HepG2 (cell line): ENCODE data around the gene EEA1. TPM values are rescaled to one million over a fixed set of nuclear protein-coding genes. Genes with fewer than 3 reads are reported as not detected.
A peak's percentile ranks its signal among the peaks of the same experiment; 100 is the strongest.

Experiments
- BHLHE40 ChIP-seq: IDR thresholded peaks from 2 replicates; pipeline ENCODE4 v1.6.1; 2011; ENCODE audit warnings: low read length, improper control_type of control experiment
- CBX5 ChIP-seq: sonication (generic); formaldehyde crosslinking; IDR thresholded peaks from 2 replicates; pipeline ENCODE4 v1.4.0; 2020; ENCODE audit warnings: missing genetic modification reagents, borderline replicate concordance
- CHD4 ChIP-seq: fragments of 200-600 bp; sonication (generic); IDR thresholded peaks from 2 replicates; pipeline ENCODE4 v1.7.0; 2017; ENCODE audit warnings: mild to moderate bottlenecking, low read length, borderline replicate concordance
- ETS1 ChIP-seq: sonication (generic); formaldehyde crosslinking; IDR thresholded peaks from 2 replicates; pipeline ENCODE4 v1.4.0; 2020; ENCODE audit warnings: missing genetic modification reagents
- HDAC1 ChIP-seq: sonication (generic); formaldehyde crosslinking; IDR thresholded peaks from 2 replicates; pipeline ENCODE4 v1.5.1; 2020; ENCODE audit warnings: mild to moderate bottlenecking, missing genetic modification reagents
- JUN ChIP-seq: sonication (generic); formaldehyde crosslinking; IDR thresholded peaks from 2 replicates; pipeline ENCODE4 v1.4.0; 2020; ENCODE audit warnings: mild to moderate bottlenecking, missing genetic modification reagents
- NCOA2 ChIP-seq: sonication (generic); formaldehyde crosslinking; IDR thresholded peaks from 2 replicates; pipeline ENCODE4 v1.8.0; 2022; ENCODE audit warnings: inconsistent platforms
- PATZ1 ChIP-seq: sonication (generic); formaldehyde crosslinking; IDR thresholded peaks from 2 replicates; pipeline ENCODE4 v1.4.0; 2020; ENCODE audit warnings: missing genetic modification reagents
- PCBP1 ChIP-seq: fragments of 200-400 bp; formaldehyde crosslinking; IDR thresholded peaks from 2 replicates; pipeline ENCODE4 v1.6.1; 2017; ENCODE audit warnings: mild to moderate bottlenecking, low read depth, low read length, borderline replicate concordance
- PHF8 ChIP-seq: sonication (generic); formaldehyde crosslinking; IDR thresholded peaks from 2 replicates; pipeline ENCODE4 v1.5.0; 2020; ENCODE audit warnings: missing genetic modification reagents
- PLRG1 ChIP-seq: fragments of 450-650 bp; conservative IDR thresholded peaks from 2 replicates; pipeline ENCODE4 v1.6.1; 2016
- SNAI1 ChIP-seq: sonication (generic); formaldehyde crosslinking; IDR thresholded peaks from 2 replicates; pipeline ENCODE4 v1.5.0; 2020; ENCODE audit warnings: mild to moderate bottlenecking, missing genetic modification reagents, borderline replicate concordance
- SYNCRIP ChIP-seq: fragments of 200-400 bp; formaldehyde crosslinking; IDR thresholded peaks from 2 replicates; pipeline ENCODE4 v1.6.1; 2018; ENCODE audit warnings: mild to moderate bottlenecking, low read depth, low read length; ENCODE audit not compliant: insufficient read depth
- TEAD2 ChIP-seq: sonication (generic); formaldehyde crosslinking; IDR thresholded peaks from 2 replicates; pipeline ENCODE4 v1.9.0; 2021; ENCODE audit warnings: missing genetic modification reagents
- TMF1 ChIP-seq: sonication (generic); formaldehyde crosslinking; IDR thresholded peaks from 2 replicates; pipeline ENCODE4 v1.8.1; 2022; ENCODE audit warnings: low read depth, missing genetic modification reagents
- ZBTB25 ChIP-seq: IDR thresholded peaks from 2 replicates; pipeline ENCODE4 v1.6.1; 2018; ENCODE audit warnings: missing genetic modification reagents
- ZMYM4 ChIP-seq: sonication (generic); formaldehyde crosslinking; IDR thresholded peaks from 2 replicates; pipeline ENCODE4 v1.8.1; 2023; ENCODE audit warnings: mild to moderate bottlenecking, missing genetic modification reagents
- ZNF317 ChIP-seq: sonication (generic); formaldehyde crosslinking; IDR thresholded peaks from 2 replicates; pipeline ENCODE4 v1.5.0; 2020; ENCODE audit warnings: mild to moderate bottlenecking, missing genetic modification reagents
- ZNF883 ChIP-seq: sonication (generic); formaldehyde crosslinking; IDR thresholded peaks from 2 replicates; pipeline ENCODE4 v1.5.1; 2020; ENCODE audit warnings: mild to moderate bottlenecking, missing genetic modification reagents; ENCODE audit errors: not compliant biosample characterization
- polyA plus RNA-seq, 8 experiments: library from polyadenylated mRNA; depleted of rRNA in 3 of 8; stranded (reverse) in 7 of 8; unstranded in 1 of 8; fragments of >200 nt; fragmentation: Illumina TruSeq in 4 of 8; extraction: Trizol in 4 of 8; gene quantifications; 2 replicates each; pipeline versions ENCODE4 v1.2.1 to v1.2.3, GENCODE V29; 2011 to 2016; ENCODE audit warnings: low read depth in 4 of 8, missing spikeins in 1 of 8, mixed read lengths in 1 of 8; ENCODE audit not compliant: insufficient read depth in 1 of 8
- total RNA-seq, 5 experiments: library from RNA; depleted of rRNA; stranded (reverse); fragments of >200 nt; fragmentation: Illumina TruSeq; extraction: Trizol; gene quantifications; 2 replicates each; pipeline ENCODE4 v1.2.3, GENCODE V29; 2016; ENCODE audit warnings: low read depth in 1 of 5
- TF ChIP-seq, protein P1 (sequence below): sonication (generic); formaldehyde crosslinking; IDR thresholded peaks from 2 replicates; pipeline ENCODE4 v1.8.0; 2022; ENCODE audit warnings: missing genetic modification reagents, mild to moderate bottlenecking, inconsistent platforms, borderline replicate concordance
- TF ChIP-seq, protein P2 (sequence below): sonication (generic); formaldehyde crosslinking; IDR thresholded peaks from 2 replicates; pipeline ENCODE4 v1.5.0; 2020; ENCODE audit warnings: missing genetic modification reagents
- TF ChIP-seq, protein P3 (sequence below): sonication (generic); formaldehyde crosslinking; IDR thresholded peaks from 2 replicates; pipeline ENCODE4 v1.8.1; 2023; ENCODE audit warnings: missing genetic modification reagents, inconsistent platforms, borderline replicate concordance

The EEA1 gene
- total and polyA plus RNA-seq, 2 of the 13 experiments (the other 11 are each of a cell fraction or from before 2014, with no cell fraction given), result 5.0 to 19.3 TPM

DNA sequence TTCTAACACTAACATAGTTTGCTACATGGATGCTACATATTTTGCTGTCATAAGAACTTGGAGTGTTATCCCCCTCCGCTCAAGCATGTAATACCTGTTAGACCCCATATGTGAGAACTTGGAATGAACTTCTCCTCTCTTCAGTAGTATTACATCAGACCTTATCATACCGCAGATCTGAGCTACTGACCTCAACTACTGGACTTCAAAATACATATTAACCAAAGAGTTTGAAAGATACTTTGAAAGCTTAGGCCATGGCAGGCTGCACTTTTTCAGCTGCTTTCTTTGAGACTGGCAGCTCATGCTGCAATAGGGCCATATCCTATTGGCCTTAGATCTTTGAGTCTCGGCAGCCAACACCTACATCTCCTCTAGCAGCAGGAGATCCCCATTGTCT is 74.8 kb downstream of the EEA1 start (continued):
- TF ChIP-seq, protein P1, sequence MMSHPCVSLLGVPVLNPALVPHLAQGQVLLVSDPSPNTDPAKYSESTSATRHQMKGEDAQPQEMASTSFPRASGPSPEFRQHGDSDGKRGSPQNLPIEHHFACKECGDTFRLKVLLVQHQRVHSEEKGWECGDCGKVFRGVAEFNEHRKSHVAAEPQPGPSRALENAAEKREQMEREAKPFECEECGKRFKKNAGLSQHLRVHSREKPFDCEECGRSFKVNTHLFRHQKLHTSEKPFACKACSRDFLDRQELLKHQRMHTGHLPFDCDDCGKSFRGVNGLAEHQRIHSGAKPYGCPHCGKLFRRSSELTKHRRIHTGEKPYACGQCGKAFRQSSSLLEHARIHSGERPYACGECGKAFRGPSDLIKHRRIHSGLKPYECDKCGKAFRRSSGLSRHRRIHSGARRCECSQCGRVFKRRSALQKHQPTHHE (CRISPR knock-in tag), result no peak
- TF ChIP-seq ZBTB25 (CRISPR knock-in tag) (no peak), HDAC1 (CRISPR knock-in tag) (no peak), ZNF883 (CRISPR knock-in tag) (no peak), PCBP1 (no peak), ZMYM4 (CRISPR knock-in tag) (peak; percentile 55; the same call in 1 of the 2 replicates), CHD4 (no peak), SNAI1 (no peak), JUN (no peak), SYNCRIP (no peak), PLRG1 (no peak), PHF8 (no peak), BHLHE40 (no peak), PATZ1 (CRISPR knock-in tag) (no peak), TEAD2 (CRISPR knock-in tag) (no peak), NCOA2 (CRISPR knock-in tag) (no peak; the same call in 1 of the 2 replicates), ZNF317 (no peak), TMF1 (no peak), ETS1 (no peak), CBX5 (no peak)
- TF ChIP-seq, protein P2, sequence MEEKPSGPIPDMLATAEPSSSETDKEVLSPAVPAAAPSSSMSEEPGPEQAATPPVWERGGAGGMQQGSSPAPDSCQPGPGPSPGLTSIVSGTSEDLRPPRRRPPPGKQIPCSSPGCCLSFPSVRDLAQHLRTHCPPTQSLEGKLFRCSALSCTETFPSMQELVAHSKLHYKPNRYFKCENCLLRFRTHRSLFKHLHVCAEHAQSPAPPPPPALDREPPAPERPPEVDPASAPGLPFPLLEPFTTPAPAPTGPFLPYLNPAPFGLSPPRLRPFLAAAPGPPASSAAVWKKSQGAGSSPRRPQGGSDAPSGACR (CRISPR knock-in tag), result no peak
- TF ChIP-seq, protein P3, sequence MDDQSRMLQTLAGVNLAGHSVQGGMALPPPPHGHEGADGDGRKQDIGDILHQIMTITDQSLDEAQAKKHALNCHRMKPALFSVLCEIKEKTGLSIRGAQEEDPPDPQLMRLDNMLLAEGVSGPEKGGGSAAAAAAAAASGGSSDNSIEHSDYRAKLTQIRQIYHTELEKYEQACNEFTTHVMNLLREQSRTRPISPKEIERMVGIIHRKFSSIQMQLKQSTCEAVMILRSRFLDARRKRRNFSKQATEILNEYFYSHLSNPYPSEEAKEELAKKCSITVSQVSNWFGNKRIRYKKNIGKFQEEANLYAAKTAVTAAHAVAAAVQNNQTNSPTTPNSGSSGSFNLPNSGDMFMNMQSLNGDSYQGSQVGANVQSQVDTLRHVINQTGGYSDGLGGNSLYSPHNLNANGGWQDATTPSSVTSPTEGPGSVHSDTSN (CRISPR knock-in tag), result no peak
